ENCODE results near the gene TNS3. TPM values are rescaled to one million over a fixed set of nuclear protein-coding genes. Genes with fewer than 3 reads are reported as not detected.
A peak's percentile ranks its signal among the peaks of the same experiment; 100 is the strongest.

The TNS3 gene
- total RNA-seq, 1 donor from 2014 or later: 168 TPM

DNA sequence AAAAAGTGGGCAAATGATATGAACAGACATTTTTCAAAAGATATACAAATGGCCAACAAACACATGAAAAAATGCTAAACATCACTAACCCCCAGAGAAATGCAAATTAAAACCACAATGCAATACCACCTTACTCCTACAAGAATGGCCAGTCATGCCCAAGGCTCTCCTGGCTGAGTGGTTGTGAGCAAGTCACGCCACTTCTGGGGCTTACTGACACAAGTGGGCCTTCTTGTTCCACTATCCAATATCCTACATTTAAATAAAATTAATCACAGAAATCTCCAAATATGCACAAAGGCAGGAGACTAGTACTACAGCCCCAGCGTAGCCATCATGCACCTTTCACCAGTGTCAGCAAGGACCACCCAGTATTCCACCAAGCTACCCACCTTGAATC, 181.9 kb downstream of the TNS3 start:
- no peak for DNase-seq
- no peak for ATAC-seq
- Histone ChIP-seq H3K9me3 (no peaks in the 10 kb centered on the region), H3K27me3 (no peaks in the 10 kb centered on the region), H3K4me1 (peaks cover 6% of the 10 kb centered on the region), H3K36me3 (peaks cover 30% of the 10 kb centered on the region), H3K27ac (no peak overlapping the region), H3K4me3 (no peak overlapping the region)
- TF ChIP-seq, protein P1, sequence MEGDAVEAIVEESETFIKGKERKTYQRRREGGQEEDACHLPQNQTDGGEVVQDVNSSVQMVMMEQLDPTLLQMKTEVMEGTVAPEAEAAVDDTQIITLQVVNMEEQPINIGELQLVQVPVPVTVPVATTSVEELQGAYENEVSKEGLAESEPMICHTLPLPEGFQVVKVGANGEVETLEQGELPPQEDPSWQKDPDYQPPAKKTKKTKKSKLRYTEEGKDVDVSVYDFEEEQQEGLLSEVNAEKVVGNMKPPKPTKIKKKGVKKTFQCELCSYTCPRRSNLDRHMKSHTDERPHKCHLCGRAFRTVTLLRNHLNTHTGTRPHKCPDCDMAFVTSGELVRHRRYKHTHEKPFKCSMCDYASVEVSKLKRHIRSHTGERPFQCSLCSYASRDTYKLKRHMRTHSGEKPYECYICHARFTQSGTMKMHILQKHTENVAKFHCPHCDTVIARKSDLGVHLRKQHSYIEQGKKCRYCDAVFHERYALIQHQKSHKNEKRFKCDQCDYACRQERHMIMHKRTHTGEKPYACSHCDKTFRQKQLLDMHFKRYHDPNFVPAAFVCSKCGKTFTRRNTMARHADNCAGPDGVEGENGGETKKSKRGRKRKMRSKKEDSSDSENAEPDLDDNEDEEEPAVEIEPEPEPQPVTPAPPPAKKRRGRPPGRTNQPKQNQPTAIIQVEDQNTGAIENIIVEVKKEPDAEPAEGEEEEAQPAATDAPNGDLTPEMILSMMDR (IDR thresholded peaks at IDR 0.05): no peak
- intact Hi-C loops (cut with DNase I): no loop called here

DNA sequence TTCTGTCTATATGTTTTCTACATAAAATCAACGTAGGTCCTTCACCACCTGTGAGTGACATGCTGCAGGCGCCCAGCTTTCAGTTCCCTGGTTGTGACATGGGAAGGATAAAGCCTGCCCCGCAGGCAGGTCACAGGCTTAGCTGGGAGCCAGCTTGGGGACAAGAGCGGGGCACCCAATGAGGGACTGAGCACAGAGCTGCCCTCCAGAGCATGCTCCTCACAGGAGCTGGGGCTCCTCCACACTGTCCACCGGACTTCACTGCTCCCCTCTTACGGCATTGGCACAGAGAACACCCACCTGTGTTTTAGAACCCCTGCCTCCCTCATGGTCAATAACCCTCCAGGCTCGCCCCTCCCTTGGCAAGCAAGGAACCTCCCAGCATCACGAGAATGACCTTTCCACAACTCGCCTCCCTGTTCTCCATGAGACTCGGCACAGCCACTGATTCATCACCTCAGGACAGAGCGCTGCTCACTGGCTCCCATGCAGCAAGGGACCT, 187.1 kb downstream of the TNS3 start:
- TF ChIP-seq, protein P1 (IDR thresholded peaks at IDR 0.05): no peak
- ATAC-seq: no peak
- intact Hi-C loops (cut with DNase I): no loop called here
- H3K27me3 ChIP-seq: no peaks in the 10 kb centered on the region
- DNase-seq: peak; percentile 46
- no peak overlapping the region for H3K27ac ChIP-seq
- H3K4me1 ChIP-seq: peaks cover 6% of the 10 kb centered on the region
- H3K9me3 ChIP-seq: no peaks in the 10 kb centered on the region
- H3K36me3 ChIP-seq: peaks cover 58% of the 10 kb centered on the region
- H3K4me3 ChIP-seq: no peak overlapping the region

DNA sequence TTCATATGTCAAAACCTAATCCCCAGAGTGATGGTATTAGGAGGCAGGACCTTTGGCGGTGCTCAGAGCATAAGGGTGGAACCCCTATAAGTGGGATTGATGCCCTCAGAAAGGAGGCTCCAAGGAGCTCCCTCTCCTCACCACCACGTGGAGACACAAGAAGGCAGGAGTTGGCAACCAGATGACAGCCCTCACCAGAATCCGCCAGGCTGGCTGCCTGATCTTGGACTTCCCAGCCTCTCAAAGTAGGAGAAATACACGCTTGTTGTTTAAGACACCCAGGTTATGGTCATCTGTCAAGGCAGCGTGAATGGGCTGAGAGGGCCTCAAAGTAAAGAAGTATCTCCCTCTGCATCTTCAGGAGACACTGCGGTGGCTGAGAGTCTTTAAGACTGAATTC, 187.7 kb downstream of the TNS3 start:
- DNase-seq (peak; percentile 22), ATAC-seq (no peak)
- intact Hi-C loops (cut with DNase I): no loop called here
- Histone ChIP-seq H3K27ac (no peak overlapping the region), H3K9me3 (no peaks in the 10 kb centered on the region), H3K4me1 (peaks cover 6% of the 10 kb centered on the region), H3K36me3 (peaks cover 58% of the 10 kb centered on the region), H3K4me3 (no peak overlapping the region), H3K27me3 (no peaks in the 10 kb centered on the region)
- TF ChIP-seq, protein P1 (IDR thresholded peaks at IDR 0.05): no peak

DNA sequence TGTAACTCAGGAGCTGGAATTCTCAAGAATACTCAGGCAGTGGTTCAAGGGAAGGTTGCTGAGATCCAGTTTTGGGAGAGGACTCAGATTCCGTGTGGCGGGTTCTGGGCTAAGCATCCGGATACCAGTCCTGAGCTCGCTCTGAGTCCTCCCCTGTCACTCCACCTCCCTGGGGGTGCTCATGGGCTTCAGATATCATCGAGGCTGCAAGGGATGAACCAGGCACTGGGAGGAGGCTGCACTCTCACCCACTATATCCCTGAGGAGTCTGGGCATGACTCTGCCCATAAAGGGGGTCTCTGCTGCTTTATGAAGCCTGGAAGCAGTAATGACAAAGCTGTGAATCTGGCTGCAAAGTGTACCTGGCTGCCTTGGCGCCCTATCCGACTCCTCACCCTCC, 188.5 kb downstream of the TNS3 start:
- peak; percentile 19 for DNase-seq
- peaks cover 6% of the 10 kb centered on the region for H3K4me1 ChIP-seq
- no peak for ATAC-seq
- TF ChIP-seq, protein P1 (IDR thresholded peaks at IDR 0.05): no peak
- peaks cover 58% of the 10 kb centered on the region for H3K36me3 ChIP-seq
- H3K9me3 ChIP-seq: no peaks in the 10 kb centered on the region
- intact Hi-C loops (cut with DNase I): no loop called here
- no peak overlapping the region for H3K27ac ChIP-seq
- H3K4me3 ChIP-seq: no peak overlapping the region
- H3K27me3 ChIP-seq: no peaks in the 10 kb centered on the region

DNA sequence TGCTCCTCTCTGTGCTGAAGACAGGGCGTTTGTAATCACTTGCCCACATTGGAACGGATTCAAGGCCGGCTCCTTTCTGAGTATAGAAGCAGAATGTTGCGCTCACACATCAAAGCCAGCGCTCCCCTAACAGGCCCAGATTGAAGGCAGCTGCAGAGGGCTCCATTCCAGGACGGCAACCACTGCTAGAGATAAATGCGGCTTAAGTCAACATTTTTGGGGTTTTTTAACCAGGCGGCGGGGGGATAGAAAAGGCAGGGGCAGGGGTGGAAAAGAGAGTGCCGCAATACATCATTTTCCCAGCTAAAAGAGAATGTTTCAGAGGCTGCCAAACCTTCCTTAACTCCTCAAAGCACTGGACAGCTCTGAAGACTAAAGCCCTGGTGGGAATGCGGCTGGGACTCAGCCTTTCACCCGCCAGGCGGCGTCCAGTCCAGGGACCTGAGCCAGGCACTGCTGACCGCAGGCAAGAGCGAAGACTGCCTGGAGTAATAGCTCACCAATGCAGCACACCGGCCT, 189.6 kb downstream of the TNS3 start:
- intact Hi-C loops (cut with DNase I): no loop called here
- Histone ChIP-seq H3K36me3 (peaks cover 58% of the 10 kb centered on the region), H3K27me3 (no peaks in the 10 kb centered on the region), H3K9me3 (no peaks in the 10 kb centered on the region), H3K4me1 (peaks cover 6% of the 10 kb centered on the region), H3K4me3 (no peak overlapping the region), H3K27ac (no peak overlapping the region)
- TF ChIP-seq, protein P1 (IDR thresholded peaks at IDR 0.05): peak; percentile 45
- ATAC-seq (peak; percentile 66), DNase-seq (peak; percentile 70)

DNA sequence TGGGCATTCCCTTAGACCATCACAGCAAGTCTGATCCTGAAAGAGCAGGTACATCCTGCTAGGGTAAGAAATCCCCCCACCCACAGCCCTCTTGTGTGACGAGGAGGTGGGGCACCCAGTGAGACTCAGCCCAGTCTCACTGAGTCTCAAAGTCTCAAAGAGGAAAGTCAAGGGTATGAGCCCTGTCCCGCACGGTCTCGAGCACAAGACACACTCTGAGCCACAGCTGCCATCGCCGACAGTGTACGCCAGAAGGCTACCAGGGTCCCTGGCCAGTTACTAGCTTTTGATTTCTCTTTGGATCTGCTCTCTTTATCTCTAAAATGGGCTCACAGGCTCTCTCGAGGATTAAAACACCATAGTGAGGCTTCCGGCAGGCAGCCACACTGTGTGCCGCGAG, 190.2 kb downstream of the TNS3 start:
- DNase-seq: peak; percentile 52
- intact Hi-C loops (cut with DNase I): no loop called here
- peaks cover 6% of the 10 kb centered on the region for H3K4me1 ChIP-seq
- ATAC-seq: no peak
- H3K9me3 ChIP-seq: no peaks in the 10 kb centered on the region
- TF ChIP-seq, protein P1 (IDR thresholded peaks at IDR 0.05): no peak
- peaks cover 53% of the 10 kb centered on the region for H3K36me3 ChIP-seq
- no peak overlapping the region for H3K4me3 ChIP-seq
- no peaks in the 10 kb centered on the region for H3K27me3 ChIP-seq
- H3K27ac ChIP-seq: no peak overlapping the region
